B cell (primary cell): Measurements from ENCODE around the gene FOXQ1.

Source experiments
- EZH2 ChIP-seq: IDR thresholded peaks from 2 replicates; pipeline ENCODE4 v1.6.1; 2012; ENCODE audit warnings: borderline replicate concordance, low read depth, mild to moderate bottlenecking, moderate library complexity, low read length; ENCODE audit not compliant: insufficient read depth, poor library complexity, severe bottlenecking
- TF ChIP-seq, protein P1 (sequence below): fragments of 200-600 bp; IDR thresholded peaks from one replicate; pipeline ENCODE4 v1.8.0; 2022; ENCODE audit warnings: antibody characterized with exemption, mild to moderate bottlenecking

DNA sequence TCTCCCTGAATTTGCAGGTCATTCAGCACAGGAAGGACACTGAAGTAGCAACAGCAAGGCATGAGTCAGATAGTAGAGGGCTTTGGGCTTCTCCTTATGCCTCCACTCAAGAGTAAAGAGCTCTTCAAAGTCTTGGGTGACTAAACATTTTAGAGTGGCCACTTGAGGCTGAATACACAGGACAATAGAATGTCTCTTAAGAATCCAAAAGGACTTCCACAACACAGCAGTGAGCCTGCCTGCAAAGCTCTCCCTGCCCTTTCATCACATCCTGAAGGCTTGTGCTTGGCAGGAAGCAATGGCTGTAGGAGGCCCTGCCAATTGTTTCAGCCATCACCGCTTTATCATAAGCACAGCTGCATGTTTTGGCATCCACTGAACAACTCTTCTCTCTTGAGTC lies 36.8 kb downstream of the FOXQ1 start:
- TF ChIP-seq EZH2, result no peak
- TF ChIP-seq, protein P1, sequence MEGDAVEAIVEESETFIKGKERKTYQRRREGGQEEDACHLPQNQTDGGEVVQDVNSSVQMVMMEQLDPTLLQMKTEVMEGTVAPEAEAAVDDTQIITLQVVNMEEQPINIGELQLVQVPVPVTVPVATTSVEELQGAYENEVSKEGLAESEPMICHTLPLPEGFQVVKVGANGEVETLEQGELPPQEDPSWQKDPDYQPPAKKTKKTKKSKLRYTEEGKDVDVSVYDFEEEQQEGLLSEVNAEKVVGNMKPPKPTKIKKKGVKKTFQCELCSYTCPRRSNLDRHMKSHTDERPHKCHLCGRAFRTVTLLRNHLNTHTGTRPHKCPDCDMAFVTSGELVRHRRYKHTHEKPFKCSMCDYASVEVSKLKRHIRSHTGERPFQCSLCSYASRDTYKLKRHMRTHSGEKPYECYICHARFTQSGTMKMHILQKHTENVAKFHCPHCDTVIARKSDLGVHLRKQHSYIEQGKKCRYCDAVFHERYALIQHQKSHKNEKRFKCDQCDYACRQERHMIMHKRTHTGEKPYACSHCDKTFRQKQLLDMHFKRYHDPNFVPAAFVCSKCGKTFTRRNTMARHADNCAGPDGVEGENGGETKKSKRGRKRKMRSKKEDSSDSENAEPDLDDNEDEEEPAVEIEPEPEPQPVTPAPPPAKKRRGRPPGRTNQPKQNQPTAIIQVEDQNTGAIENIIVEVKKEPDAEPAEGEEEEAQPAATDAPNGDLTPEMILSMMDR, result no peak
